ENCODE results near the gene TPCN1.

TPCN1 gene

GRCh38 chr12:113242026-113242418 is 20.8 kb downstream of the TPCN1 start:
- DNase-seq (ENCODE audit: low spot score), result no peak

- no peak for DNase-seq (ENCODE audit: low spot score)
These were observed 21.3 kb downstream of the TPCN1 start for GRCh38 chr12:113242560-113242959.

GRCh38 chr12:113244047-113244460 is 22.8 kb downstream of the TPCN1 start:
- peak; percentile 84 for DNase-seq (ENCODE audit: low spot score)

- no peak for DNase-seq (ENCODE audit: low spot score)
These were observed 23.3 kb downstream of the TPCN1 start for GRCh38 chr12:113244478-113244958.

GRCh38 chr12:113245695-113246477 is 24.6 kb downstream of the TPCN1 start:
- peak; percentile 58 for DNase-seq (ENCODE audit: low spot score)

- DNase-seq (ENCODE audit: low spot score), result no peak
These were observed 25.3 kb downstream of the TPCN1 start for GRCh38 chr12:113246478-113247122.

- DNase-seq (ENCODE audit: low spot score), result no peak
These were observed 26.1 kb downstream of the TPCN1 start for GRCh38 chr12:113247123-113248050.

GRCh38 chr12:113248051-113248825 is 27.0 kb downstream of the TPCN1 start:
- DNase-seq (ENCODE audit: low spot score), result no peak

GRCh38 chr12:113248842-113249435 is 27.7 kb downstream of the TPCN1 start:
- no peak for DNase-seq (ENCODE audit: low spot score)

GRCh38 chr12:113249546-113249945 is 28.3 kb downstream of the TPCN1 start:
- no peak for DNase-seq (ENCODE audit: low spot score)

GRCh38 chr12:113250045-113250444 is 28.8 kb downstream of the TPCN1 start:
- DNase-seq (ENCODE audit: low spot score), result no peak

GRCh38 chr12:113251404-113252070 is 30.3 kb downstream of the TPCN1 start:
- no peak for DNase-seq (ENCODE audit: low spot score)

GRCh38 chr12:113252494-113252893 is 31.2 kb downstream of the TPCN1 start:
- no peak for DNase-seq (ENCODE audit: low spot score)

GRCh38 chr12:113253532-113254285 is 32.4 kb downstream of the TPCN1 start:
- no peak for DNase-seq (ENCODE audit: low spot score)

- DNase-seq (ENCODE audit: low spot score), result no peak
These were observed 33.0 kb downstream of the TPCN1 start for GRCh38 chr12:113254298-113254697.

- no peak for DNase-seq (ENCODE audit: low spot score)
These were observed 36.3 kb downstream of the TPCN1 start for GRCh38 chr12:113257564-113257963.

GRCh38 chr12:113260127-113260526 is 38.9 kb downstream of the TPCN1 start:
- no peak for DNase-seq (ENCODE audit: low spot score)

- no peak for DNase-seq (ENCODE audit: low spot score)
These were observed 39.5 kb downstream of the TPCN1 start for GRCh38 chr12:113260636-113261300.

GRCh38 chr12:113261847-113262470 is 40.7 kb downstream of the TPCN1 start:
- no peak for DNase-seq (ENCODE audit: low spot score)

Data from putamen (tissue), 1 donor.